ENCODE measurements around the gene ARAP3.

The ARAP3 gene

DNA sequence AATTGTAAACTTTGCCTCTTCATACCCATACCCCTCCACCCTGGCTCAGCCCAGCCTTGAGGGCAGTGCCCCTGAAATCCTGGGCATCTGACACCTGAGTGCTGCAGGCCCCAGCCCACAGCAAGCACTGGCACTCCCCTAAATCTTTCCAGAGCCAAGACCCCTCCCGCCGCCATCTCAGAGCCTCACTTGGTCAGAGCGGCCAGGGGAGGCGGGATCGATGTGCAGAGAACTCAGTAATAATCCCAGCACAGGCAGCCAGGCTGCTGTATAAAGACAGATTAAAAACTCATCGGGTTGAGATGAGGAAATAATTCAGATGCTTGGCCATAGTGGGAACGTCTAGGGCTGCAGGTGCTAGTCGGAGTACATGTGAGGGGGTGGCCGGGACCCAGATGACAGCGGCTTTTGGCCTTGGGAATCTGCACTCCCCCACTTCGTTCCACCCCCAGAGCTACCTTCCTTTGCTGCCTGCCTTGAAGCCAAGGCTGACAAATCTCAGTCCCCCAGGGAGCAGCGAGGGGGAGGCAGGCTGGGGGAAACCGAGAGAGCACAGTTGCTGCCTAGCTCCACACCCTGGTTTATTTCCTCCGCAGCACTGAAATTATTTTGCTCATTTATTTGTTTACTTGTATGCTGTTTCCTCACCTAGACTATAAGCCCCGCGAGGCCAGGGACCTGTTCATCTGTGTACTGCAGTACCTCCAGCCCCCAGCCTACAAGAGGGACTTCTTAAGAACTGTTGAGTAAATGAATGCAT, 19.5 kb upstream of the ARAP3 start:
- DNase-seq: peak in 24 of 56 donors; percentile 17 to 73 (median 48)

DNA sequence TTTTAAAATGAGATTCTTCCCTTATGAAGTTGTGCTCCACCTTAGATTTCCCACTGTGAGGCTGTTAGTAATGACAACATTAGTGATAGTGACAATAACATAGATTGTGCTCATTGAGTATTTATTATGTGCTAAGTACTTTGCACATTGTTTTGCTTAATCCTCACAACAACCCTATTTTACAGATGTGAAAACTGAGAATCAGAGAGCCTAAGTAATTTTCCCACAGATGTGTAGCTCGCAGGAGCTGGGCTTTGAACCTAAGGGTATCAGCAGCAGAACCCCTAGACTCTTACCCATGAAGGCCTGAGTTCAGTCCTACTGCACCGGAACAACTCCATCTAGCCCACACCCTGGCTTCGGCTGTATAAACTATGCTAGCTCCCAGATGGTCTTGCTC, 15.6 kb upstream of the ARAP3 start:
- no peak for DNase-seq

DNA sequence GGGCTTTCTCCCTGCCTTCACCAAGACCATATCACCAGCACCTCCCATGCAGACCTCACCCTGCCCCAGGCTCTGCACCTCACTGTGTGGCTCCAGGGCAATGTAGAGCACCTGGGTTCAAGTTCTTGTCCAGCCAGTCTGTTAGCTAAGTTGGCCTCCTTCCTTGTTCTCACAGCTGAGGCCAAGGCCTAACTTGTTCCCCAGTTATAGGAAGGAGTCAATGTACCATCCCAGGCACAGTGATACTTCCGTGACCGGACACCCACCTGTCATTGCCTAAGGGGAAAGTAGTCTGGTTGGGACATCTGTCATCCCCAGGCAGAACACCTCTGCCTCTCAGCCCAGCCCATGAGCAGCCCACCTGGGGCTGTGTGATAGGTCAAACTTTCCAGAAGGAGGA, 14.4 kb upstream of the ARAP3 start:
- DNase-seq: no peak

DNA sequence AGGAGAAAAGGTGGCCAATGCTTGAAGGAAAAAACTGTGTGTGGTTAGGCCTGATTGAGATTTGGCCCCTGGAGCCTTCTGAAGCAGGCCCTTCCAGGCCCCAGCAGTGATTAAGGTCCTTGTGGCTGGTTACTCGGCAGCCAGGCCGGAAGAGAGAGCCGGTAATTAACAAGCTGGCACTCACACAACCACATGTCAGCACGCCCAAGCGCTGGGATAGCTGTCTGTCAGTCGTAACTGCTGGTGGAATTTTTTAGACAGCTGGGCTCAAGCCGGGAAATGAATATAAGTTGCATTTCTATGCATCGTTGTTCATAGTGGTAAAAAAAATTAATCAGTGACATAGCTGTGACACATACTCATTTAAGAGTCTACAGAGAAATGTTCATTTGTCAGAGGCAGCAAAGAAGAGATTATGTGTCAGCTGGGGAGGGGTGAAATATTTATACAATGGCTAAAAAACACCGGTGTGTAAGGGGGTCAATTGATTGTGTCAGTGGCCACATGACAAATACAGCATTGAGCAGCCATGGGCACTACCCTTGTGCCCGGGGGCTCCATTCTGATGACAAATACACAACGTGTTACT, 13.7 kb upstream of the ARAP3 start:
- peak in 4 of 56 donors; percentile 12 to 30 (median 20) for DNase-seq

DNA sequence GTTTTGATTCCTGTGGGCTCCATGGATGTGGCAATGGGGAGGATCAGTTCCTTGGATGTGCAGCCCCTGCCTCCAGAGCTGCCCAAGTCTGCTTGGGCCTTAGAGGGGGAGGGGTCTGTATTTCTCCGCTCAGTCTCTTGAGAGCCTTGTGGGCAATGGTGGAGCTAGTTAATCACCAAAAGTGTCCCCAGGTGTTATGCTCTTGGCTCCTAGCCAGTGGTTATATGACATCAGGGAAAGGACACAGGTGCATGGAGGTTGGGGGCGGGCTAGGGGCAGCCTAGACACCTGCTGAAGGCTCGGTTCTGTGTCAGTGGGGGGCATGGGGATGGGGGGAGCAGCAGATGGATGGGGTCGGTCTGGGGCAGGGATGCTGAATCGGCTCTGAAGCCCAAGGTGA, 12.4 kb upstream of the ARAP3 start:
- no peak for DNase-seq

DNA sequence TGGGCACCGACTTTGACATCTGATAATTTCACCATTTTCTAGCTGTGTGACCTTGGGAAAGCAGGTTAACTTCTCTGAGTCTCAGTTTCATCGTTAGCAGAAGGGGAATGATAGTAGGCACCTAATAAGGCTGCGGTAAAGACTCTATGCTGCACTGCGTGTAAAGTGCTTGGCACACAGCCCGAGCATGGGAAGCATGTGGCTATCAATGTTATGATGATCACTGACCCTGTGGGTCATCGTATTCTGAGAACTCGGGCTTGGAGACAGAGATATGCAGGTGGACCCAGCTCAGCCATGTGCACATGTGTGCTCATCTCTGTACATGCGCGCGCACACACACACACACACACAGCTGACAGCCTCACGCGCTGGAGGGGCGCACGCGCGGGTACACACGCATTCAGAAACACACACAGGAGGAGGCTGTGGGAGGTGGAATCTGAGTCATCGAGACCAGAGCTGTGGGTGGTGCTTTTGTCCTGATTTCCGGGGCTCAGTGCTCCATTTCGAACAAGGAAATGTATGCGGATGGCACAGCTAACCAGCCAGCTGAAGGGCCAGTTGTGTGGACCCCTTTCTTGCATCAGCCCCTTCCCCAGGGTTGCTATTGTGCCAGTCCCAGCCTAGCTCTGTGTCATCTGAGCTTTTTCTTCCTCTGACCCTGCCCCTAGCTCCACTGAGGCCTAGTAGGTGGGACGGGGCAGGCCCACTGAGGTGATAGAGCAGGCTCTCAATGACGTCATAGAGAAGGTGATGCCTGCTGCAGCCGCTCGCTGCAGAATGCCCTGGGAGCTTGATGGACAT, 11.1 kb upstream of the ARAP3 start:
- peak in 40 of 56 donors; percentile 20 to 89 (median 60) for DNase-seq

DNA sequence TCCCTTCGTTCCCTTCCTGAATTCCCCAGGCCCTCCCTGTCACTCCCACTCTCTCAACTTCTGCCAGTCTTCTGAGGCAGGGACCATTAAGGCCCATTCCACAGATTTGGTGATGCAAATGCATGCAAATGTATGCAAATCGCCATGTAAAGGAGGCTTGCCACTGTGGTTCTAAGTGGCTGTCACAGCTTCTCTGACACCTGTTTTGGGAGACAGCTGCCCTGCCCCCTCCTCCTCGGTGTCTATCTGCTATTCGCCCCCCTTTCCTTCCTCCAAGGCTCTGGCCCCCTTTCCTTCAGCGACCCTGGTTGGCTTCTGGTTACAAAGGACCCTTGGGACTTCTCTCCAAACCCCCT, 10.5 kb upstream of the ARAP3 start:
- peak in 1 of 56 donors; percentile 44 for DNase-seq

DNA sequence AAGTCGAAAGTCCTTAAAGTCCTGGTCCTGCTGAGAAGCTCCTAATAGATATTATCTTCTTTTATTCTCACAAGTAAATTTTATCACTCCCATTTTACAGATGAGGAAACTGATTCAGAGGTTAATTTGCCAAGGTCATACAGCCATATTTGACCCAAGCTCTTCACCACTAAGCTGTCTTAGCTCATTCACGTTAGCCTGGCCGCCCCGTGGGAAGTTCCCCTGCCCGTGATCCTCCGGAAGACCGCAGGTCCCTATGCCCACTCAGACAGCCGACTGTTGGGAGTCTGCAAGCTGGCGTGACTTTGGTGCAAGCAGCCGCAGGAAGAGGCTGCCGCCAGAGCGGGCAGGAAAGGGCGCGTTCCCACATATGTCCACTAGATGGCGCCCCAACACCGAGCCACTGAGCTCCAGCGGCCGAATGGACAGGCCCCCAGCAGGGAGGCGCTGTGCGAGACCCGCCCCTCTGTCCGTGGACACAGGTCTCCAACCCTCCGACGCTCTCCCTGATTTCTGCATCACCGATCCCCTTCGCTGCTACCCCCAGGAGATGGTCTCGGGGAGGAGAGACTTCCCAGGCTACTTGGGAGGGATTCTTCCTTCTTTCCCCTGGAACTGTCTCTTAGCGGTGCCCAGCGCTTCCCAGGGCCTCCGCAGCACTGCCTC, 10.0 kb upstream of the ARAP3 start:
- DNase-seq: peak in 53 of 56 donors; percentile 36 to 91 (median 76)

DNA sequence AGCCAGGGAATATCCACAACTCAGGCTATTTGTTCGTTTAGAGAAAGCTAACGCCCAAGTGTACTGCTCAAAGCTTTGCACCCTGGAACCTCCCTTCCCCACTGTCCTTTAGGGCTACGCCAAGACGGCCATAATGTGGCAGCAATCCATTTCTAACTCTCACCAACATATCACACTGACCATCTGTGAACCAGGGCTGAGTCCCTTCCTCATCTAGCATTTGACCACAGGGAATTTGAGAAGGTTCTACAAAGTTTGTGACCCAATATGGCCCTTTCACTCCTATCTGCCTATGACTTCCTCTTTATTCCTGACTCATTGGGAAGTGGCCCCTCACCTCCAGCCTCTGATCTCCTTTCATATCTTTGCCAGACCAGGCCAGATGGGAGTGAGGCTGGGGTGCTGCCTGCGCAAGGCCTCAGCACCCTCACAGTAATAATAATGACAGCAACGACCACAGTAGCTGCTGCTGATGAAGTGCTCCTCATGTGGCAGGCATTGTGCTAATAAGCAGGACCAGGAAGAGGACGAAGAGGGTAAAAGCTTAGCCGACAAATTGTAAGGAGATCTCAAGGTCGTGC, 9.3 kb upstream of the ARAP3 start:
- no peak for DNase-seq

DNA sequence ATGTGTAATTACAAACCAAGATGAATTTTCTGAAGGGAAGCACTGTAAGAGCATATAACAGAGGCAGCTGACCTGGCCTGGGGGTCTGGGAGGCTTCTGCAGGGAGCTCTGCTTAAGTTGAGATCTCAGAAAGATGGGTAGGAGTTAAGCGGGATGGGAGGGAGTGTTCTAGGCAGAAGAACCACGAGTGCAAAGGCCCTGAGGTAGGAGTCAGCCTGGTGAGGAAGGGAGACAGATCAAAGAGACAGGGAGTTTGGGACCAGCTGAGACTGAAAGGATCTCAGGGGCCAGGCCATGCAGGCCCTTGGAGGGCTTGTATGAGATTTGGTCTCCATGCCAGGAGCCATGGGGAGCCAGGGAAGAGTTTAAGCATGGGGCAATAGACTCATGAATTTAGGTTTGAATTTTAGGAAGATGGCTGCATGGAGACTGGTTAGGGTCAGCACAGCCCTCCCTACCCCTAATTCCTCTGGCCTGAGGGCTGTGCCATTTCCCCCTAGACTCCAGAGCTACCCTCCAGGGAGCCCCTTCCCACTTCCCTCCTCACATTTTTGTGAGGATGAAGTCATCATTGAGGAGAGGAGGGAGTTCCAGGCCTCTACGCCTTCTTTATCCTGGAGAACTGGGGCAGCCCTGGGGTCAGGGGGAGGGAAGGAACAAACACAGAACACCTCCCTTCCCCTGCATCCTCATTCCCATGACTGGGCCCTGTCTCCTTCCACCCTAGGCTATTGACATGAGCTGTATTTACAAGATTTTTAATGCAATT, 4.8 kb upstream of the ARAP3 start:
- DNase-seq: no peak

DNA sequence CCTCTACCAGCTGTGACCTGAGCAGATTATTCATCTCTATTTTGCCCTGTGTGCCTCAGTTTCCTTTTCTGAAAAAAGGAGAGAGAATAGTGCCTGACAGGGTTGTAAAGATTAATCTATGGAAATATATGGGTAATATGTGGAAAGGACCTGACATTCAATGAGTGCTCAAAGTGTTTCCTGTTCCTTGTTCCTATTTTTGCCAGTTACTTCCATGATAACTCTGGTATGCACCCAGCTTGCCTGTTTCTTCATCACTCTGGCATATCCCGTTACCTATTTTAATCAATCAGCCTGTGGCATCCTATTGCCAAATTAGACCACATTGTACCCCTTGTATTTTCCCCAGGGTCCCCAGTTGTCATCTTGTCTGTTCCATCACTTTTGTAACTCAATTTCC, 3.6 kb upstream of the ARAP3 start:
- no peak for DNase-seq

DNA sequence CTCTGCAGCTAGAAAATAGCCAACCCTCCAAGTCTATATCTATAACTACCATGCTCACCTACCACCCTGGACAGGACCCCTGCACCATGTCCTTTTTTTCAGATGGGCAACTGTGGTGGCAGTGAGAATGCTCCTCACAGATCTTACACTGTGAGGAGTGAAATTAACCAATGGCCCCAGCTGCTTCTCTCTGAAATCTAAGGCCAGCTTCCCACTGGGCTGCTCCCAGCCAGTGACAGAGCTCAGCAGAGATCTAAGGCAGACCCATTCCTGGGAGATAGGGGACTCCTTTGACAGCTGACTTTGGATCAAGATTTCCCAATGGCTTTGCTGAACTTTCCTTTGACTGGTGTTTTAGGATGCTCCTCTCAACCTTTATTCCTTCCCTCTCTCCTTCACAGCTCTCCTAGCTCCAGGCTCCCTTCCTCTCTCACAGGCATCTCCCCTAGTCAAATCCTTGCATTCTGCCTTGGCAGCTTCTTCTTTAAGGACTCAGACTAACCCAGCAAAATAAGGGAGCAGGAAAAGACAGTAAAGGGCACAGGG, 1.6 kb upstream of the ARAP3 start:
- DNase-seq: no peak

DNA sequence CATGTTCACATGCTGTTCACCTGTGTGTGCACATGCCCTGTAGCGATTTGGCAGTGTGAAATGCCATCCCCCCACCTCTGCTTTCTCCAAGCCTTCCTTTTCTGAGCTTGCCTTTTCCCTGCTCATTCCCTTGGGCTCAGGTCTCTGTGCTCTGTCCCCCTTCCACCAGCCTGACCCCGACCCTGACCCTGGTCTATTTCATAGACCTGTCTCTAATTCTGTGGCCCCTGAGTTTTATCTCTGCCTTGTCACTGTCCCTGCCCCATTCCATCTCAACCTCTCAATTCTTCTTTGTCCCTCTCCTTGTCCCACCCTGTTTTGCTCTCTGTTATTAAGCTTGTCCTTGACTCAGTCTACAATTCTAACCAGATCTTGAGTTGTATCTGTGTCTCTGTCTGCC, 735 bp downstream of the ARAP3 start:
- no peak for DNase-seq

DNA sequence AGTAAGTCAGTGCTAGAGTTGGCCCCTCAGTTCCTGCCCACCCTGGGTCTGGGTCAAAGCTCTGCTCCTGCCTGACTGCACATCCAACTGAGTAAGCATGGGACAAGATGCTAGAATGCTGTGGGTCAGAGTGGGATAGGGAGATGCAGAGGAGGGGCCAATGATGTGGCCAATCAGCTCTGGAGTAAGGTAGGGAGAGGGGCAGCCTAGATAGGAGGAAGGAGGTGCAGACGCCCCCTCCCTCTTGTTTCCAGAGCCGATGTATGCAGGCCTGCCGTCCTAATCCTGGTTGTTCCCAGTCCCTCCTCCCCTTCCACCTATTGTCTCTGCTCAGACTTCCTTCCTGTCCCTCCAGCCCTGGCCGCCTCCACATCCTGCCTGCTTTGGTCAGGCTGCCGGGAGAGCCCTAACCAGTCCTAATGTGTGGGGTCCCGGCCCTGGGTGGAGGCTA, 1.3 kb downstream of the ARAP3 start:
- no peak for DNase-seq

DNA sequence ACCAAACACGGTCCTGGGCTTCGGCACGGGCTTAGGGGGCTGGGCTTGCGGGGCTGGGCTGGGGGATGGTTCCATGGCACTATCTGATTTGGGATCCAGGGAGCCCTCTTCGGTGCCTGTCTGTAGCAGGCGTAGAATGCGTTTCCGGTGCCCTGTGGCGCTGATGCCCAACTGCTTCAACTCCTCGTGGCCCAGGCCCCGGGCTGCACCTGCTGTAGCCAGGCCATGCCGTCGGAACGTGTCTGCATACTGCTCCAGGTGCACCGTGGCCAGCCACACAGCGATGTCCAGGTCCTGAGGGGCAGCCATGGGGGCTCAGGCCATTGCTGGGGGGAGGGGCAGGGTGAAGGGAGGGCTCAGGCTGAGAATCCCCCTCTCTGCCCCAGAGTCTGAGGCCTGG, 1.9 kb downstream of the ARAP3 start:
- no peak for DNase-seq

DNA sequence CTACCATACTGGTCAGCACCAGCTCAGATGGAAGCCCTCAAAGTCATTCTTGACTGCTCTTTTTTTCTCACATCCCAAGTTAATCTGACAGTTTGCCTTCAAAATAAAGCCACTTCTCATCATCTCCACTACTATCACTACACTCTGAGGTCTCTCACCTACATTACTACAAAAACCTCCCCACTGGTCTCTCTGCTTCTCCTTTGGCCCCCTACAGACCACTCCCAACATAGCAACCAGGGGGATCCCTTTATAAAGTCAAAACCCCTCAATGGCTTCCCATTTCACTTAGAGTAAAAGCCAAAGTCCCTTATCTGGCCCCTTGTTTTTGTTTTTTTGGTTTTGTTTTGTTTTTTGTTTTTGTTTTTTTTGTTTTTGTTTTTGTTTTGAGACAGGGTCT, 4.6 kb downstream of the ARAP3 start:
- no peak for DNase-seq

DNA sequence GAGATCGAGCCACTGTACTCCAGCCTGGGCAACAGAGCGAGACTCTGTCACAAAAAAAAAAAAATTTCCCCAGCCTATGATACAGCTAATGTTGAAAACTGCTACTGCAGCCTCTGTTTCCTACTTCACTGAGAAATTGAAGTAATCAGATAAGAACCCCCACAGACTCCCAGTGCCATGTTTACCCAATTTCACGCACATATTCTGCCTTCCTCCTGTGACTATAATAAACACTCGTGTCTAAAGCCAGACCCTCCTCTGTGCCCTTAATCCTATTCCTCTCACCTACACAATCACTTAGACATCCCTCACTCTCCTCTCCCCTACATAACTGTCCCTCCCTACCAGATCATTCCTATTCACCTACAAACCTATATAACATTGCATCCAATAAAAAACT, 6.4 kb downstream of the ARAP3 start:
- no peak for DNase-seq

DNA sequence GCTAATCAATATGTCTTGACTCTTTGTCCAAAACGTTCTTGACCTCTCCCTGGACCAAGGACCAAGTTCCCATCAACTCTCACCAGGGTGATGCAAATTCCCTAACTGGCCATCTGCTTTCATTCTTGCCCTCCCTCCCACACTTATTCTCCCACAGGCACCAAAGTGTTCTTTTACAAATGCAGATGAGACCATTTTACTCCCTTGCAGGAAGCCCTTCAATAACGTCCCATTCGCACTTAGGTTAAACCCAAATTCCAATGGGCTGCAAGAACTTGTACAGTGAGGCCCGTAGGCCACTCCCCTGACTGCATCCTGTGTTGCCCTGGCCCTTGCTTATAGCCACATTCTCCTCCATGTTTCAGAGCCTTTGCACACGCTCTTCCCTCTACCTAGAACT, 7.3 kb downstream of the ARAP3 start:
- DNase-seq: no peak

DNA sequence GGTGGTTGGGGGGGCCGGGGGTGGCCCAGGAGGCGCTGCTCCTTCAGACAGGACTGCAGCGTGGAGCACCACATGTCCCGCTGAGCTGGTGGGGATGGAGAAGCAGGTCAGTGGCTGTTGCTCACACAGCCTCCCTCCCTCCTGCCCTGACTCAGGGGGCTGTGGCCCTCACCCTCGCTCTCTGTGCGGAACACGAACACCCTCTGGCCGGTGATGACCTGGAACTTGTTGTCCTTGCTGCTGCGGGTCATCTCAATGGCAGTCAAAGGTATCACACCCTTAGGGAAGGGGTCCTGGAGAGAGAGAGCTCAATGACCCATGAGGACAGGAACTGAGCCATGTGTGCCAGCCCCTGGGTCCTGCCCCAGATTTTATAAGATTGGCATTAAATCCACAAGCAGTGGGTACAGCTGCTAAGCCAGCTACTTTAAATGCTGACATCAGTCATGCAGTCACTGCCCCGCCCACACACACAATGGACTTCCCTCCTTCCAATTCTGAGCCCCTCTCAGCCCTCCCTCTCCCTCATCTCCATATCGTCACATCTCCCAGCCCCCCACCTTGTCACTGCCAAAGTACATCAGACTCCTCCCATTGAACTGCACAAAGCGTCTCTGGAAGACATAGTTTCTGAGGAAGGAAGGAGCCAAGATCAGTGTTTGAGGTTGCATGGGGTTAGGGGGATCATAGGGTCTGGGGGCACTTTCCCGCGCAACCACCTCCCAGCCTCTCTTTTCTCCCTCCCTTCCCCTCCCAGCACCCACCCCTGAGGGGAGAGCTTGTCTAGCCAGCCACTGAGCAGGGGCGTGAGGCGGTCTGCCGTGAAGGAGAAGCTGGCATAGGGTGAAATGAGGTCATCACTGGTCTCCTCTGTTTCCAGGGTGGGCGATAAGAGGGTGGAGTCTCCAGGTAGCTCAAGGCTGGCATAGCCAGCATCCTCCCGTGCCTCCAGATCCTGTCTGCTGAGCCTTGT, 8.9 kb downstream of the ARAP3 start:
- DNase-seq: peak in 27 of 56 donors; percentile 11 to 71 (median 32)
